SK-N-SH treated with all-trans-retinoic acid at 6 μM for 48 hours (cell line): ENCODE measurements around the gene DPP10.

Experiments used
- ARNTL ChIP-seq: fragments of 450-650 bp; formaldehyde crosslinking; IDR thresholded peaks from 2 replicates; pipeline ENCODE4 v1.5.0; 2020; ENCODE audit warnings: low read depth, mild to moderate bottlenecking, moderate library complexity, borderline replicate concordance
- CSDC2 ChIP-seq: fragments of 250-450 bp; sonication (Bioruptor Pico); IDR thresholded peaks from 2 replicates; pipeline ENCODE4 v1.5.0; 2020; ENCODE audit warnings: mild to moderate bottlenecking, moderate library complexity
- ESRRG ChIP-seq: fragments of 250-450 bp; sonication (Bioruptor Pico); IDR thresholded peaks from 2 replicates; pipeline ENCODE4 v1.6.1; 2021; ENCODE audit warnings: mild to moderate bottlenecking
- ZC3H10 ChIP-seq: fragments of 250-450 bp; sonication (Bioruptor Pico); IDR thresholded peaks from 2 replicates; pipeline ENCODE4 v1.5.1; 2021; ENCODE audit warnings: mild to moderate bottlenecking, moderate library complexity
- ZFP3 ChIP-seq: fragments of 250-450 bp; sonication (Bioruptor Pico); IDR thresholded peaks from 2 replicates; pipeline ENCODE4 v1.5.0; 2020; ENCODE audit warnings: mild to moderate bottlenecking, moderate library complexity
- ZNF565 ChIP-seq: fragments of 450-650 bp; formaldehyde crosslinking; conservative IDR thresholded peaks from 2 replicates; pipeline ENCODE4 v1.5.0; 2020; ENCODE audit warnings: low read depth, mild to moderate bottlenecking, moderate library complexity
- TF ChIP-seq, protein P1 (sequence below): fragments of 250-450 bp; sonication (Bioruptor Pico); IDR thresholded peaks from 2 replicates; pipeline ENCODE4 v1.5.1; 2021; ENCODE audit warnings: mild to moderate bottlenecking, moderate library complexity
- TF ChIP-seq, protein P2 (sequence below): fragments of 250-450 bp; sonication (Bioruptor Pico); IDR thresholded peaks from 2 replicates; pipeline ENCODE4 v1.8.0; 2020; ENCODE audit warnings: mild to moderate bottlenecking, moderate library complexity, borderline replicate concordance
- TF ChIP-seq, protein P3 (sequence below): fragments of 250-450 bp; sonication (Bioruptor Pico); IDR thresholded peaks from 2 replicates; pipeline ENCODE4 v1.5.1; 2020; ENCODE audit warnings: low read depth, mild to moderate bottlenecking, moderate library complexity
- TF ChIP-seq, protein P4 (sequence below): fragments of 250-450 bp; sonication (Bioruptor Pico); IDR thresholded peaks from 2 replicates; pipeline ENCODE4 v1.5.0; 2020; ENCODE audit warnings: mild to moderate bottlenecking, moderate library complexity

DNA sequence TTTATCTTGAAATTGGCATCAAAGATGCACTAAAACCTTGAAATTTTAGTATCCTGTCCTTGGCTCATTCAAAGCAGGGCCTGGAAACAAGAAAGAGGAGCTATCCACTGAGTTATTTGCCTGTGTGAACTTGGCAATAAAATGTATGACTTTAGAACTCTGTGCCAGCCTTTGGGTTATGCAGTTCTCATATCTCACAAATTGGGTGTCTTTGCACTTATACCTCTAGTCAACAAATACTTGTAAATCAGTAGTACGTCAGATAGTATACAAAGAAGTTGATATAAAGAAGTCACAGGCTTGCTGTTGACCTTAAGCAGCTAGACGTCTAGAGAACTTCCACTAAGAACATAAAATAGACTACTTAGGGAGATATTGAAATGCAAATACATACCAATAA is 1331.9 kb downstream of the DPP10 start:
- no peak for TF ChIP-seq ZFP3
- TF ChIP-seq ZC3H10 = no peak
- TF ChIP-seq, protein P1, sequence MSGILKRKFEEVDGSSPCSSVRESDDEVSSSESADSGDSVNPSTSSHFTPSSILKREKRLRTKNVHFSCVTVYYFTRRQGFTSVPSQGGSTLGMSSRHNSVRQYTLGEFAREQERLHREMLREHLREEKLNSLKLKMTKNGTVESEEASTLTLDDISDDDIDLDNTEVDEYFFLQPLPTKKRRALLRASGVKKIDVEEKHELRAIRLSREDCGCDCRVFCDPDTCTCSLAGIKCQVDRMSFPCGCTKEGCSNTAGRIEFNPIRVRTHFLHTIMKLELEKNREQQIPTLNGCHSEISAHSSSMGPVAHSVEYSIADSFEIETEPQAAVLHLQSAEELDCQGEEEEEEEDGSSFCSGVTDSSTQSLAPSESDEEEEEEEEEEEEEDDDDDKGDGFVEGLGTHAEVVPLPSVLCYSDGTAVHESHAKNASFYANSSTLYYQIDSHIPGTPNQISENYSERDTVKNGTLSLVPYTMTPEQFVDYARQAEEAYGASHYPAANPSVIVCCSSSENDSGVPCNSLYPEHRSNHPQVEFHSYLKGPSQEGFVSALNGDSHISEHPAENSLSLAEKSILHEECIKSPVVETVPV = no peak
- TF ChIP-seq ARNTL (CRISPR knock-in tag) = no peak
- TF ChIP-seq, protein P2, sequence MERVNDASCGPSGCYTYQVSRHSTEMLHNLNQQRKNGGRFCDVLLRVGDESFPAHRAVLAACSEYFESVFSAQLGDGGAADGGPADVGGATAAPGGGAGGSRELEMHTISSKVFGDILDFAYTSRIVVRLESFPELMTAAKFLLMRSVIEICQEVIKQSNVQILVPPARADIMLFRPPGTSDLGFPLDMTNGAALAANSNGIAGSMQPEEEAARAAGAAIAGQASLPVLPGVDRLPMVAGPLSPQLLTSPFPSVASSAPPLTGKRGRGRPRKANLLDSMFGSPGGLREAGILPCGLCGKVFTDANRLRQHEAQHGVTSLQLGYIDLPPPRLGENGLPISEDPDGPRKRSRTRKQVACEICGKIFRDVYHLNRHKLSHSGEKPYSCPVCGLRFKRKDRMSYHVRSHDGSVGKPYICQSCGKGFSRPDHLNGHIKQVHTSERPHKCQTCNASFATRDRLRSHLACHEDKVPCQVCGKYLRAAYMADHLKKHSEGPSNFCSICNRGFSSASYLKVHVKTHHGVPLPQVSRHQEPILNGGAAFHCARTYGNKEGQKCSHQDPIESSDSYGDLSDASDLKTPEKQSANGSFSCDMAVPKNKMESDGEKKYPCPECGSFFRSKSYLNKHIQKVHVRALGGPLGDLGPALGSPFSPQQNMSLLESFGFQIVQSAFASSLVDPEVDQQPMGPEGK (CRISPR knock-in tag) = no peak
- TF ChIP-seq ZNF565 = no peak
- no peak for TF ChIP-seq CSDC2
- TF ChIP-seq ESRRG = no peak
- TF ChIP-seq, protein P3, sequence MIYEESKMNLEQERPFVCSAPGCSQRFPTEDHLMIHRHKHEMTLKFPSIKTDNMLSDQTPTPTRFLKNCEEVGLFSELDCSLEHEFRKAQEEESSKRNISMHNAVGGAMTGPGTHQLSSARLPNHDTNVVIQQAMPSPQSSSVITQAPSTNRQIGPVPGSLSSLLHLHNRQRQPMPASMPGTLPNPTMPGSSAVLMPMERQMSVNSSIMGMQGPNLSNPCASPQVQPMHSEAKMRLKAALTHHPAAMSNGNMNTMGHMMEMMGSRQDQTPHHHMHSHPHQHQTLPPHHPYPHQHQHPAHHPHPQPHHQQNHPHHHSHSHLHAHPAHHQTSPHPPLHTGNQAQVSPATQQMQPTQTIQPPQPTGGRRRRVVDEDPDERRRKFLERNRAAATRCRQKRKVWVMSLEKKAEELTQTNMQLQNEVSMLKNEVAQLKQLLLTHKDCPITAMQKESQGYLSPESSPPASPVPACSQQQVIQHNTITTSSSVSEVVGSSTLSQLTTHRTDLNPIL = no peak
- TF ChIP-seq, protein P4, sequence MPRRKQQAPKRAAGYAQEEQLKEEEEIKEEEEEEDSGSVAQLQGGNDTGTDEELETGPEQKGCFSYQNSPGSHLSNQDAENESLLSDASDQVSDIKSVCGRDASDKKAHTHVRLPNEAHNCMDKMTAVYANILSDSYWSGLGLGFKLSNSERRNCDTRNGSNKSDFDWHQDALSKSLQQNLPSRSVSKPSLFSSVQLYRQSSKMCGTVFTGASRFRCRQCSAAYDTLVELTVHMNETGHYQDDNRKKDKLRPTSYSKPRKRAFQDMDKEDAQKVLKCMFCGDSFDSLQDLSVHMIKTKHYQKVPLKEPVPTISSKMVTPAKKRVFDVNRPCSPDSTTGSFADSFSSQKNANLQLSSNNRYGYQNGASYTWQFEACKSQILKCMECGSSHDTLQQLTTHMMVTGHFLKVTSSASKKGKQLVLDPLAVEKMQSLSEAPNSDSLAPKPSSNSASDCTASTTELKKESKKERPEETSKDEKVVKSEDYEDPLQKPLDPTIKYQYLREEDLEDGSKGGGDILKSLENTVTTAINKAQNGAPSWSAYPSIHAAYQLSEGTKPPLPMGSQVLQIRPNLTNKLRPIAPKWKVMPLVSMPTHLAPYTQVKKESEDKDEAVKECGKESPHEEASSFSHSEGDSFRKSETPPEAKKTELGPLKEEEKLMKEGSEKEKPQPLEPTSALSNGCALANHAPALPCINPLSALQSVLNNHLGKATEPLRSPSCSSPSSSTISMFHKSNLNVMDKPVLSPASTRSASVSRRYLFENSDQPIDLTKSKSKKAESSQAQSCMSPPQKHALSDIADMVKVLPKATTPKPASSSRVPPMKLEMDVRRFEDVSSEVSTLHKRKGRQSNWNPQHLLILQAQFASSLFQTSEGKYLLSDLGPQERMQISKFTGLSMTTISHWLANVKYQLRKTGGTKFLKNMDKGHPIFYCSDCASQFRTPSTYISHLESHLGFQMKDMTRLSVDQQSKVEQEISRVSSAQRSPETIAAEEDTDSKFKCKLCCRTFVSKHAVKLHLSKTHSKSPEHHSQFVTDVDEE (CRISPR knock-in tag) = no peak
